ENCODE data around the gene PEPD. TPM values are rescaled to one million over a fixed set of nuclear protein-coding genes. Genes with fewer than 3 reads are reported as not detected.

PEPD gene
- total and polyA plus RNA-seq, 2 donors (not counting 3 experiments of a cell fraction or from before 2014, with no cell fraction given), result 73.7 to 126 TPM

DNA sequence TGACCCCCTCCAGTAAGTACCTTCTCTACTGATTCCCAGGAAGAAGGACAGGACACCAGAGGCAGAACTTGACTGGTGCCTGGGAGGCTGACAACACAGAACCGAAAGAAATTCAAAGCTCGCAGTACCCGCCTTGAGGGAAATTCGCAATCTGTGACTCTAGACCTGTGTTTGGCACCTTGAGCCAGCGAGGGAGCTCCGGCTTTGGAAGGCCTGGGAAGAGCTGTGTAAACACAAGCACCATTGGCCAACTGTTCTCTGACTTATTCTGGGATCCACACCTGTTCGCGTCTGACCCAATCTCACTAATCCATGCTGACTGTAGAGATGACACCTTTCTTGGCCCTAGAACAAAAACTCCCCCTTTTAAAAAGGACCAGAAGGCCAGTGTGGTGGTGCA lies 97.4 kb downstream of the PEPD start:
- DNase-seq (ENCODE audit: low read depth, low spot score) (no peak), FAIRE-seq (no peak)
- TF ChIP-seq MYC (IDR thresholded peaks at IDR 0.05; ENCODE audit: low read depth, low read length) (no peak), POLR2A (IDR thresholded peaks at IDR 0.05; ENCODE audit: low read depth, low read length) (no peak), JUN (IDR thresholded peaks at IDR 0.05; ENCODE audit: borderline replicate concordance, insufficient read depth, insufficient read length, low read depth) (no peak)
- TF ChIP-seq, protein P1, sequence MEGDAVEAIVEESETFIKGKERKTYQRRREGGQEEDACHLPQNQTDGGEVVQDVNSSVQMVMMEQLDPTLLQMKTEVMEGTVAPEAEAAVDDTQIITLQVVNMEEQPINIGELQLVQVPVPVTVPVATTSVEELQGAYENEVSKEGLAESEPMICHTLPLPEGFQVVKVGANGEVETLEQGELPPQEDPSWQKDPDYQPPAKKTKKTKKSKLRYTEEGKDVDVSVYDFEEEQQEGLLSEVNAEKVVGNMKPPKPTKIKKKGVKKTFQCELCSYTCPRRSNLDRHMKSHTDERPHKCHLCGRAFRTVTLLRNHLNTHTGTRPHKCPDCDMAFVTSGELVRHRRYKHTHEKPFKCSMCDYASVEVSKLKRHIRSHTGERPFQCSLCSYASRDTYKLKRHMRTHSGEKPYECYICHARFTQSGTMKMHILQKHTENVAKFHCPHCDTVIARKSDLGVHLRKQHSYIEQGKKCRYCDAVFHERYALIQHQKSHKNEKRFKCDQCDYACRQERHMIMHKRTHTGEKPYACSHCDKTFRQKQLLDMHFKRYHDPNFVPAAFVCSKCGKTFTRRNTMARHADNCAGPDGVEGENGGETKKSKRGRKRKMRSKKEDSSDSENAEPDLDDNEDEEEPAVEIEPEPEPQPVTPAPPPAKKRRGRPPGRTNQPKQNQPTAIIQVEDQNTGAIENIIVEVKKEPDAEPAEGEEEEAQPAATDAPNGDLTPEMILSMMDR (IDR thresholded peaks at IDR 0.05; ENCODE audit: extremely low read depth in 1 of 2, insufficient read depth in 1 of 2, low read depth in 1 of 2, low read length in 2 of 2), result no peak
- TF ChIP-seq, protein P2, sequence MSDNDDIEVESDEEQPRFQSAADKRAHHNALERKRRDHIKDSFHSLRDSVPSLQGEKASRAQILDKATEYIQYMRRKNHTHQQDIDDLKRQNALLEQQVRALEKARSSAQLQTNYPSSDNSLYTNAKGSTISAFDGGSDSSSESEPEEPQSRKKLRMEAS (IDR thresholded peaks at IDR 0.05; ENCODE audit: insufficient read depth, insufficient read length), result no peak
- Histone ChIP-seq H4K20me1 (replicated peaks; ENCODE audit: control insufficient read depth, extremely low read depth, insufficient read depth, low read length) (no peaks in the 10 kb centered on the region), H3K36me3 (ENCODE audit: control insufficient read depth in 2 of 2, extremely low read depth in 1 of 2, insufficient read depth in 2 of 2, low read length in 2 of 2) (no peaks in the 10 kb centered on the region), H2AFZ (ENCODE audit: low read depth, low read length) (no peak overlapping the region), H3K9ac (replicated peaks; ENCODE audit: extremely low read depth, insufficient read depth, low read length) (no peak overlapping the region), H3K9me3 (replicated peaks; ENCODE audit: control insufficient read depth, insufficient read depth, low read length) (no peaks in the 10 kb centered on the region), H3K79me2 (ENCODE audit: control insufficient read depth, insufficient read depth, low read length) (no peaks in the 10 kb centered on the region), H3K27ac (ENCODE audit: insufficient read depth, low read depth, low read length) (no peak overlapping the region), H3K9me1 (replicated peaks; ENCODE audit: control insufficient read depth, extremely low read depth, insufficient read depth, low read length) (no peaks in the 10 kb centered on the region), H3K4me1 (ENCODE audit: control insufficient read depth, extremely low read depth, insufficient read depth, low read length) (no peaks in the 10 kb centered on the region), H3K4me3 (replicated peaks in 1 of 3; ENCODE audit: insufficient read depth in 1 of 3, low read depth in 1 of 3, low read length in 3 of 3) (no peak overlapping the region), H3K27me3 (ENCODE audit: control insufficient read depth in 2 of 2, insufficient read depth in 2 of 2, low read length in 2 of 2) (no peaks in the 10 kb centered on the region), H3K4me2 (ENCODE audit: insufficient read depth, low read length) (no peak overlapping the region)
- ChIA-PET POLR2A (no interaction called here), CTCF (interaction anchor here (1.3 kb wide), 1 partner anchor 8 kb away, joined by 4 read pairs; no protein-coding TSS in a partner anchor)
- intact Hi-C loops (cut with micrococcal nuclease), result no loop called here
- dilution Hi-C loops (cut with MboI; ENCODE audit: extremely low pct_ligation_motif_present, low sequenced_read_pairs), result no loop called here
- no TSS peak for BruUV-seq (replicated peaks)
